ENCODE results near the gene PQBP1. TPM values are rescaled to one million over a fixed set of nuclear protein-coding genes. Genes with fewer than 3 reads are reported as not detected.

Gene PQBP1
- total and polyA plus RNA-seq, 9 donors = 54.4 to 76.6 (median 69.5) TPM

Other genes with a start within 250 kb of the PQBP1 start
- gene WAS, start 214.1 kb upstream of the PQBP1 start, total RNA-seq = 2.1 TPM
- 1 to 10 TPM; 3.3 to 5.9 (median 4.1) TPM for gene WAS, start 214.1 kb upstream of the PQBP1 start, polyA plus RNA-seq (ENCODE audit: insufficient read depth in 1 of 8, insufficient read length in 8 of 8, low replicate concordance in 1 of 8)
- gene SUV39H1, start 201.2 kb upstream of the PQBP1 start, total RNA-seq = 3.1 TPM
- 1 to 10 TPM; 4.0 to 5.6 (median 4.7) TPM for gene SUV39H1, start 201.2 kb upstream of the PQBP1 start, polyA plus RNA-seq (ENCODE audit: insufficient read depth in 1 of 8, insufficient read length in 8 of 8, low replicate concordance in 1 of 8)
- not detected for gene GLOD5, start 136.2 kb upstream of the PQBP1 start, total RNA-seq
- gene GLOD5, start 136.2 kb upstream of the PQBP1 start, polyA plus RNA-seq (ENCODE audit: insufficient read depth in 1 of 8, insufficient read length in 8 of 8, low replicate concordance in 1 of 8) = under 1 TPM in 1 of 8 donors, not detected in 7; 0.50 TPM
- gene GATA1, start 111.3 kb upstream of the PQBP1 start, total RNA-seq = 0.22 TPM
- gene GATA1, start 111.3 kb upstream of the PQBP1 start, polyA plus RNA-seq (ENCODE audit: insufficient read depth in 1 of 8, insufficient read length in 8 of 8, low replicate concordance in 1 of 8) = under 1 TPM; 0.30 to 0.98 (median 0.61) TPM
- 78.6 TPM for gene HDAC6, start 95.9 kb upstream of the PQBP1 start, total RNA-seq
- gene HDAC6, start 95.9 kb upstream of the PQBP1 start, polyA plus RNA-seq (ENCODE audit: insufficient read depth in 1 of 8, insufficient read length in 8 of 8, low replicate concordance in 1 of 8) = 100 to 1,000 TPM in 3 of 8 donors, 10 to 100 TPM in 5; 73.8 to 112 (median 91.6) TPM
- not detected for gene ERAS, start 71.4 kb upstream of the PQBP1 start, total RNA-seq
- under 1 TPM in 1 of 8 donors, not detected in 7; 0.10 TPM for gene ERAS, start 71.4 kb upstream of the PQBP1 start, polyA plus RNA-seq (ENCODE audit: insufficient read depth in 1 of 8, insufficient read length in 8 of 8, low replicate concordance in 1 of 8)
- not detected for gene PCSK1N, start 62.3 kb upstream of the PQBP1 start, total RNA-seq
- gene PCSK1N, start 62.3 kb upstream of the PQBP1 start, polyA plus RNA-seq (ENCODE audit: insufficient read depth in 1 of 8, insufficient read length in 8 of 8, low replicate concordance in 1 of 8) = 1 to 10 TPM in 2 of 8 donors, under 1 TPM in 4, not detected in 2; 0.15 to 5.4 (median 0.26) TPM
- gene TIMM17B, start 162 bp upstream of the PQBP1 start, total RNA-seq = 33.7 TPM
- 10 to 100 TPM; 29.0 to 44.4 (median 35.4) TPM for gene TIMM17B, start 162 bp upstream of the PQBP1 start, polyA plus RNA-seq (ENCODE audit: insufficient read depth in 1 of 8, insufficient read length in 8 of 8, low replicate concordance in 1 of 8)
- gene SLC35A2, start 13.7 kb downstream of the PQBP1 start, total RNA-seq = 7.7 TPM
- gene SLC35A2, start 13.7 kb downstream of the PQBP1 start, polyA plus RNA-seq (ENCODE audit: insufficient read depth in 1 of 8, insufficient read length in 8 of 8, low replicate concordance in 1 of 8) = 10 to 100 TPM; 15.9 to 22.1 (median 17.0) TPM
- gene PIM2, start 21.1 kb downstream of the PQBP1 start, total RNA-seq = 1.7 TPM
- gene PIM2, start 21.1 kb downstream of the PQBP1 start, polyA plus RNA-seq (ENCODE audit: insufficient read depth in 1 of 8, insufficient read length in 8 of 8, low replicate concordance in 1 of 8) = 1 to 10 TPM in 7 of 8 donors, under 1 TPM in 1; 0.92 to 2.3 (median 1.7) TPM
- 18.9 TPM for gene OTUD5, start 59.7 kb downstream of the PQBP1 start, total RNA-seq
- 10 to 100 TPM; 37.5 to 45.2 (median 38.4) TPM for gene OTUD5, start 59.7 kb downstream of the PQBP1 start, polyA plus RNA-seq (ENCODE audit: insufficient read depth in 1 of 8, insufficient read length in 8 of 8, low replicate concordance in 1 of 8)
- 0.66 TPM for gene KCND1, start 73.9 kb downstream of the PQBP1 start, total RNA-seq
- 1 to 10 TPM in 4 of 8 donors, under 1 TPM in 4; 0.72 to 1.7 (median 1.0) TPM for gene KCND1, start 73.9 kb downstream of the PQBP1 start, polyA plus RNA-seq (ENCODE audit: insufficient read depth in 1 of 8, insufficient read length in 8 of 8, low replicate concordance in 1 of 8)
- gene GRIPAP1, start 104.3 kb downstream of the PQBP1 start, total RNA-seq = 9.9 TPM
- 10 to 100 TPM; 18.0 to 26.0 (median 22.3) TPM for gene GRIPAP1, start 104.3 kb downstream of the PQBP1 start, polyA plus RNA-seq (ENCODE audit: insufficient read depth in 1 of 8, insufficient read length in 8 of 8, low replicate concordance in 1 of 8)
- 10.8 TPM for gene TFE3, start 145.4 kb downstream of the PQBP1 start, total RNA-seq
- gene TFE3, start 145.4 kb downstream of the PQBP1 start, polyA plus RNA-seq (ENCODE audit: insufficient read depth in 1 of 8, insufficient read length in 8 of 8, low replicate concordance in 1 of 8) = 10 to 100 TPM; 20.5 to 27.3 (median 21.4) TPM
- 0.98 TPM for gene CCDC120, start 161.1 kb downstream of the PQBP1 start, total RNA-seq
- gene CCDC120, start 161.1 kb downstream of the PQBP1 start, polyA plus RNA-seq (ENCODE audit: insufficient read depth in 1 of 8, insufficient read length in 8 of 8, low replicate concordance in 1 of 8) = 1 to 10 TPM; 3.3 to 6.0 (median 4.1) TPM
- gene PRAF2, start 176.1 kb downstream of the PQBP1 start, total RNA-seq = 4.2 TPM
- 10 to 100 TPM; 19.3 to 29.8 (median 23.0) TPM for gene PRAF2, start 176.1 kb downstream of the PQBP1 start, polyA plus RNA-seq (ENCODE audit: insufficient read depth in 1 of 8, insufficient read length in 8 of 8, low replicate concordance in 1 of 8)
- 25.5 TPM for gene WDR45, start 182.0 kb downstream of the PQBP1 start, total RNA-seq
- 10 to 100 TPM; 34.1 to 39.1 (median 36.6) TPM for gene WDR45, start 182.0 kb downstream of the PQBP1 start, polyA plus RNA-seq (ENCODE audit: insufficient read depth in 1 of 8, insufficient read length in 8 of 8, low replicate concordance in 1 of 8)
- 20.7 TPM for gene GPKOW, start 225.8 kb downstream of the PQBP1 start, total RNA-seq
- 10 to 100 TPM; 18.3 to 19.6 (median 19.0) TPM for gene GPKOW, start 225.8 kb downstream of the PQBP1 start, polyA plus RNA-seq (ENCODE audit: insufficient read depth in 1 of 8, insufficient read length in 8 of 8, low replicate concordance in 1 of 8)